Measurements from ENCODE around the gene MSLN.
A peak's percentile ranks its signal among the peaks of the same experiment; 100 is the strongest.

Gene MSLN

GRCh38 chr16:783404-784161 is 23.0 kb downstream of the MSLN start:
- Histone ChIP-seq H3K4ac (ENCODE audit: low read depth, low read length) (no peak overlapping the region), H3K9me3 (ENCODE audit: insufficient read depth, low read depth, low read length) (peaks cover 4% of the 10 kb centered on the region), H4K91ac (ENCODE audit: low read depth, low read length) (no peak overlapping the region), H4K8ac (ENCODE audit: low read depth, low read length) (no peak overlapping the region), H3K79me1 (ENCODE audit: low read length) (peaks cover 2% of the 10 kb centered on the region), H3K36me3 (ENCODE audit: control insufficient read depth in 1 of 2, insufficient read depth in 2 of 2, low read length in 2 of 2) (peaks cover 16 to 23% of the 10 kb centered on the region in 2 experiments), H2BK120ac (ENCODE audit: insufficient read depth, low read length, poor library complexity) (no peak overlapping the region), H2BK12ac (ENCODE audit: low read length) (no peak overlapping the region), H3K79me2 (ENCODE audit: control insufficient read depth, insufficient read depth, low read length, poor library complexity) (peaks cover 1% of the 10 kb centered on the region), H3K9ac (ENCODE audit: low read length) (no peak overlapping the region), H3K27me3 (ENCODE audit: insufficient read depth, low read length) (no peaks in the 10 kb centered on the region), H3K14ac (ENCODE audit: low read length) (no peak overlapping the region), H3K23ac (ENCODE audit: low read length) (no peak overlapping the region), H3K4me1 (ENCODE audit: control insufficient read depth in 1 of 2, insufficient read depth in 2 of 2, low read length in 2 of 2) (peaks cover 0 to 8% of the 10 kb centered on the region in 2 experiments), H2AFZ (ENCODE audit: insufficient read depth, low read length, poor library complexity) (no peak overlapping the region), H3K18ac (ENCODE audit: low read length) (no peak overlapping the region), H3K4me3 (ENCODE audit: low read depth, low read length) (no peak overlapping the region), H3K4me2 (ENCODE audit: low read length) (no peak overlapping the region), H4K12ac (ENCODE audit: low read depth, low read length) (no peak overlapping the region), H2AK5ac (ENCODE audit: low read length) (no peak overlapping the region), H3K27ac (ENCODE audit: low read depth, low read length) (no peak overlapping the region), H2BK5ac (ENCODE audit: low read depth, low read length, poor library complexity) (no peak overlapping the region)
- DNase-seq: peak in 1 of 2 donors; percentile 37
- WGBS (ENCODE audit: extremely low coverage, insufficient coverage, insufficient read length): no CpG with 5 or more reads among the region's 17 CpGs

DNA sequence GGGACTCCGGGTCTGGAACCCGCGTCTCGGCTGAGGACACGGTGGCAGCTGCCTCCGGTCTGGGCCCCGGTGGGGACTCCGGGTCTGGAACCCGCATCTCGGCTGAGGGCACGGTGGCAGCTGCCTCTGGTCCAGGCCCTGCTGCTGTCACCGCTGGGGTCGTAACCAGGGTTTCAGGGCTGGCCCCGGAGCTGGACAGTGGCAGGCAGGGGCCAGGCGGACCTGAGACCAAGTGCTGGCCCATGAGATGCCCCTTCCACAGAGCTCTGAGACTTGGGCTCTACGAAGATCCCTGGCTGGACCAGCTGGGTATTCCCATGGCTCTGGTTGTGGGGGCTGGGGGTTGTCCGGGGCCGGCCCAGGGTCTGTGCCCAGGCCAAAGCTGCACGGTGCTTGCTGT is 23.9 kb downstream of the MSLN start:
- H3K4ac ChIP-seq (ENCODE audit: low read depth, low read length): no peak overlapping the region
- no peak overlapping the region for H3K23ac ChIP-seq (ENCODE audit: low read length)
- H3K4me1 ChIP-seq (ENCODE audit: control insufficient read depth in 1 of 2, insufficient read depth in 2 of 2, low read length in 2 of 2): peaks cover 6 to 15% of the 10 kb centered on the region in 2 experiments
- H3K4me2 ChIP-seq (ENCODE audit: low read length): no peak overlapping the region
- H2BK120ac ChIP-seq (ENCODE audit: insufficient read depth, low read length, poor library complexity): no peak overlapping the region
- peaks cover 8% of the 10 kb centered on the region for H3K79me2 ChIP-seq (ENCODE audit: control insufficient read depth, insufficient read depth, low read length, poor library complexity)
- no CpG with 5 or more reads among the region's 19 CpGs for WGBS (ENCODE audit: extremely low coverage, insufficient coverage, insufficient read length)
- H2BK5ac ChIP-seq (ENCODE audit: low read depth, low read length, poor library complexity): no peak overlapping the region
- H4K8ac ChIP-seq (ENCODE audit: low read depth, low read length): no peak overlapping the region
- H3K18ac ChIP-seq (ENCODE audit: low read length): no peak overlapping the region
- no peak overlapping the region for H3K9ac ChIP-seq (ENCODE audit: low read length)
- H3K79me1 ChIP-seq (ENCODE audit: low read length): peaks cover 5% of the 10 kb centered on the region
- H2AFZ ChIP-seq (ENCODE audit: insufficient read depth, low read length, poor library complexity): no peak overlapping the region
- no peak overlapping the region for H3K27ac ChIP-seq (ENCODE audit: low read depth, low read length)
- no peak for DNase-seq
- no peak overlapping the region for H2BK12ac ChIP-seq (ENCODE audit: low read length)
- no peaks in the 10 kb centered on the region for H3K27me3 ChIP-seq (ENCODE audit: insufficient read depth, low read length)
- H2AK5ac ChIP-seq (ENCODE audit: low read length): no peak overlapping the region
- no peak overlapping the region for H3K14ac ChIP-seq (ENCODE audit: low read length)
- no peak overlapping the region for H3K4me3 ChIP-seq (ENCODE audit: low read depth, low read length)
- no peak overlapping the region for H4K91ac ChIP-seq (ENCODE audit: low read depth, low read length)
- no peak overlapping the region for H4K12ac ChIP-seq (ENCODE audit: low read depth, low read length)
- H3K36me3 ChIP-seq (ENCODE audit: control insufficient read depth in 1 of 2, insufficient read depth in 2 of 2, low read length in 2 of 2): peaks cover 17 to 26% of the 10 kb centered on the region in 2 experiments
- H3K9me3 ChIP-seq (ENCODE audit: insufficient read depth, low read depth, low read length): peaks cover 4% of the 10 kb centered on the region

- WGBS (ENCODE audit: extremely low coverage, insufficient coverage, insufficient read length): no CpG with 5 or more reads among the region's 58 CpGs
- Histone ChIP-seq H2BK120ac (ENCODE audit: insufficient read depth, low read length, poor library complexity) (no peak overlapping the region), H2BK12ac (ENCODE audit: low read length) (no peak overlapping the region), H3K36me3 (ENCODE audit: control insufficient read depth in 1 of 2, insufficient read depth in 2 of 2, low read length in 2 of 2) (peaks cover 29 to 40% of the 10 kb centered on the region in 2 experiments), H3K27me3 (ENCODE audit: insufficient read depth, low read length) (no peaks in the 10 kb centered on the region), H3K4ac (ENCODE audit: low read depth, low read length) (no peak overlapping the region), H2AFZ (ENCODE audit: insufficient read depth, low read length, poor library complexity) (no peak overlapping the region), H4K8ac (ENCODE audit: low read depth, low read length) (no peak overlapping the region), H3K4me2 (ENCODE audit: low read length) (no peak overlapping the region), H3K23ac (ENCODE audit: low read length) (no peak overlapping the region), H3K9me3 (ENCODE audit: insufficient read depth, low read depth, low read length) (peaks cover 2% of the 10 kb centered on the region), H3K27ac (ENCODE audit: low read depth, low read length) (no peak overlapping the region), H3K4me3 (ENCODE audit: low read depth, low read length) (no peak overlapping the region), H4K12ac (ENCODE audit: low read depth, low read length) (no peak overlapping the region), H3K79me1 (ENCODE audit: low read length) (peaks cover 5% of the 10 kb centered on the region), H3K14ac (ENCODE audit: low read length) (no peak overlapping the region), H2BK5ac (ENCODE audit: low read depth, low read length, poor library complexity) (no peak overlapping the region), H3K79me2 (ENCODE audit: control insufficient read depth, insufficient read depth, low read length, poor library complexity) (peaks cover 8% of the 10 kb centered on the region), H2AK5ac (ENCODE audit: low read length) (no peak overlapping the region), H3K18ac (ENCODE audit: low read length) (no peak overlapping the region), H3K9ac (ENCODE audit: low read length) (no peak overlapping the region), H3K4me1 (ENCODE audit: control insufficient read depth in 1 of 2, insufficient read depth in 2 of 2, low read length in 2 of 2) (peaks cover 6 to 16% of the 10 kb centered on the region in 2 experiments), H4K91ac (ENCODE audit: low read depth, low read length) (no peak overlapping the region)
- DNase-seq: peak; percentile 75 to 87
These were observed 25.3 kb downstream of the MSLN start for GRCh38 chr16:785563-786535.

GRCh38 chr16:787321-787966 is 26.9 kb downstream of the MSLN start:
- H3K27me3 ChIP-seq (ENCODE audit: insufficient read depth, low read length): no peaks in the 10 kb centered on the region
- peak overlapping the region; percentile 91 for H3K18ac ChIP-seq (ENCODE audit: low read length)
- peak overlapping the region; percentile 97 for H3K4me3 ChIP-seq (ENCODE audit: low read depth, low read length)
- peak overlapping the region; percentile 94 for H3K4me2 ChIP-seq (ENCODE audit: low read length)
- H3K79me2 ChIP-seq (ENCODE audit: control insufficient read depth, insufficient read depth, low read length, poor library complexity): peaks cover 8% of the 10 kb centered on the region
- peaks cover 45 to 56% of the 10 kb centered on the region in 2 experiments for H3K36me3 ChIP-seq (ENCODE audit: control insufficient read depth in 1 of 2, insufficient read depth in 2 of 2, low read length in 2 of 2)
- no CpG with 5 or more reads among the region's 47 CpGs for WGBS (ENCODE audit: extremely low coverage, insufficient coverage, insufficient read length)
- H3K14ac ChIP-seq (ENCODE audit: low read length): no peak overlapping the region
- H3K9ac ChIP-seq (ENCODE audit: low read length): peak overlapping the region; percentile 88
- H2BK5ac ChIP-seq (ENCODE audit: low read depth, low read length, poor library complexity): no peak overlapping the region
- H3K27ac ChIP-seq (ENCODE audit: low read depth, low read length): no peak overlapping the region
- H2AFZ ChIP-seq (ENCODE audit: insufficient read depth, low read length, poor library complexity): peak overlapping the region; percentile 52
- peak overlapping the region; percentile 30 for H3K4ac ChIP-seq (ENCODE audit: low read depth, low read length)
- no peak overlapping the region for H2BK12ac ChIP-seq (ENCODE audit: low read length)
- H3K79me1 ChIP-seq (ENCODE audit: low read length): peaks cover 5% of the 10 kb centered on the region
- H4K91ac ChIP-seq (ENCODE audit: low read depth, low read length): peak overlapping the region; percentile 84
- H3K4me1 ChIP-seq (ENCODE audit: control insufficient read depth in 1 of 2, insufficient read depth in 2 of 2, low read length in 2 of 2): peaks cover 6 to 16% of the 10 kb centered on the region in 2 experiments
- no peaks in the 10 kb centered on the region for H3K9me3 ChIP-seq (ENCODE audit: insufficient read depth, low read depth, low read length)
- DNase-seq: peak in 1 of 2 donors; percentile 14
- no peak overlapping the region for H4K12ac ChIP-seq (ENCODE audit: low read depth, low read length)
- H3K23ac ChIP-seq (ENCODE audit: low read length): no peak overlapping the region
- no peak overlapping the region for H2BK120ac ChIP-seq (ENCODE audit: insufficient read depth, low read length, poor library complexity)
- no peak overlapping the region for H2AK5ac ChIP-seq (ENCODE audit: low read length)
- peak overlapping the region; percentile 83 for H4K8ac ChIP-seq (ENCODE audit: low read depth, low read length)

Data from trophoblast cell (in vitro differentiated cells and primary cell).